C4-2B (cell line): ENCODE measurements around the gene EVC2.

Source experiments
- CTCF ChIP-seq: fragments of 450-650 bp; conservative IDR thresholded peaks from 2 replicates; pipeline ENCODE4 v1.5.1; 2017; ENCODE audit warnings: mild to moderate bottlenecking
- ZFX ChIP-seq: fragments of 450-650 bp; IDR thresholded peaks from 2 replicates; pipeline ENCODE4 v1.6.1; 2017

- TF ChIP-seq CTCF (no peak), ZFX (no peak)
Observed at GRCh38 chr4:5527211-5527610, 181.1 kb downstream of the EVC2 start.
